Activated T-cell treated with anti-CD3 and anti-CD28 coated beads, Interleukin-2, amount 50 U/mL, for 24 hours (primary cell): ENCODE data around the gene NT5C3A.

ENCODE experiments used
- DNase-seq: peaks from one replicate; pipeline ENCODE4 v3.0.0-alpha.2; 2020
- H3K27ac Mint-ChIP-seq: 2 replicates; pipeline ENCODE4 v1.8.0; 2020; ENCODE audit warnings: mild to moderate bottlenecking, mixed read lengths
- H3K27me3 Mint-ChIP-seq: 2 replicates; pipeline ENCODE4 v1.8.0; 2020; ENCODE audit warnings: mixed read lengths
- H3K36me3 Mint-ChIP-seq: 2 replicates; pipeline ENCODE4 v1.8.0; 2020; ENCODE audit warnings: low read depth, mixed read lengths
- H3K4me1 Mint-ChIP-seq: 2 replicates; pipeline ENCODE4 v1.8.0; 2020; ENCODE audit warnings: low read depth, mixed read lengths
- H3K4me3 Mint-ChIP-seq: 2 replicates; pipeline ENCODE4 v1.8.0; 2020; ENCODE audit warnings: mild to moderate bottlenecking, moderate library complexity, mixed read lengths
- H3K9me3 Mint-ChIP-seq: 2 replicates; pipeline ENCODE4 v1.8.0; 2020; ENCODE audit warnings: mixed read lengths

Gene NT5C3A

GRCh38 chr7:33061282-33061937 is 1.2 kb downstream of the NT5C3A start:
- Mint-ChIP-seq H3K4me1 (peaks cover 42% of the 10 kb centered on the region), H3K27ac (peak overlapping the region; percentile 90), H3K9me3 (peaks cover 7% of the 10 kb centered on the region), H3K27me3 (no peaks in the 10 kb centered on the region), H3K4me3 (peak overlapping the region; percentile 94), H3K36me3 (peaks cover 48% of the 10 kb centered on the region)
- DNase-seq: no peak

- Mint-ChIP-seq H3K27me3 (no peaks in the 10 kb centered on the region), H3K4me3 (no peak overlapping the region), H3K27ac (peak overlapping the region; percentile 5), H3K4me1 (peaks cover 56% of the 10 kb centered on the region), H3K9me3 (no peaks in the 10 kb centered on the region), H3K36me3 (peaks cover 62% of the 10 kb centered on the region)
- no peak for DNase-seq
These were observed 2.9 kb downstream of the NT5C3A start for GRCh38 chr7:33059635-33060034.

GRCh38 chr7:33055158-33055557 is 7.4 kb downstream of the NT5C3A start:
- peaks cover 57% of the 10 kb centered on the region for H3K36me3 Mint-ChIP-seq
- H3K9me3 Mint-ChIP-seq: no peaks in the 10 kb centered on the region
- peaks cover 72% of the 10 kb centered on the region for H3K4me1 Mint-ChIP-seq
- peak overlapping the region; percentile 83 for H3K27ac Mint-ChIP-seq
- no peaks in the 10 kb centered on the region for H3K27me3 Mint-ChIP-seq
- DNase-seq: no peak
- no peak overlapping the region for H3K4me3 Mint-ChIP-seq

GRCh38 chr7:33054261-33054964 is 8.2 kb downstream of the NT5C3A start:
- no peaks in the 10 kb centered on the region for H3K27me3 Mint-ChIP-seq
- peak overlapping the region; percentile 83 for H3K27ac Mint-ChIP-seq
- no peak overlapping the region for H3K4me3 Mint-ChIP-seq
- H3K4me1 Mint-ChIP-seq: peaks cover 67% of the 10 kb centered on the region
- DNase-seq: no peak
- H3K9me3 Mint-ChIP-seq: no peaks in the 10 kb centered on the region
- H3K36me3 Mint-ChIP-seq: peaks cover 52% of the 10 kb centered on the region

GRCh38 chr7:33053721-33054120 is 8.9 kb downstream of the NT5C3A start:
- DNase-seq: no peak
- no peak overlapping the region for H3K4me3 Mint-ChIP-seq
- peaks cover 64% of the 10 kb centered on the region for H3K4me1 Mint-ChIP-seq
- peak overlapping the region; percentile 83 for H3K27ac Mint-ChIP-seq
- H3K9me3 Mint-ChIP-seq: no peaks in the 10 kb centered on the region
- H3K27me3 Mint-ChIP-seq: no peaks in the 10 kb centered on the region
- H3K36me3 Mint-ChIP-seq: peaks cover 46% of the 10 kb centered on the region

- Mint-ChIP-seq H3K27ac (no peak overlapping the region), H3K9me3 (no peaks in the 10 kb centered on the region), H3K27me3 (no peaks in the 10 kb centered on the region), H3K36me3 (peaks cover 25% of the 10 kb centered on the region), H3K4me3 (no peak overlapping the region), H3K4me1 (peaks cover 62% of the 10 kb centered on the region)
- no peak for DNase-seq
These were observed 11.8 kb downstream of the NT5C3A start for GRCh38 chr7:33050535-33051318.

DNA sequence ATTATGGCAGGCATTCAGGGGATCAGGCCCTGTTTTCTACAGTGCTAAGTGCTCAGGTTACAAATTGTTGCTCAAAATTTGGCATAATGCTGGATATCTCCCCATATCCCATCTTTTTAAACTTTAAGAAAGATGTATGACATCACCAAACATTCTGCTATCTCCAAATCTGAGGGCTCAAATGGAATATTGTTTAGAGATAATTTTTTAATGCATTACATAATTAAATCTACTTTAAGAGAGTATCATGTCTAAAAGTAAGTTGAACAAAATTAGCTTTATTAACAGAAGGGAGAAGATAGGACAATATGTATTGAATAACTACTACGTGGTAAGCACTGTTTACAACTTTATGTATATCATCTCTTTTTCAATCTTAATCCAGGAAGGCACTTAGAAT is 13.9 kb downstream of the NT5C3A start:
- no peak for DNase-seq
- Mint-ChIP-seq H3K4me1 (peaks cover 58% of the 10 kb centered on the region), H3K27me3 (no peaks in the 10 kb centered on the region), H3K9me3 (no peaks in the 10 kb centered on the region), H3K27ac (no peak overlapping the region), H3K36me3 (peaks cover 15% of the 10 kb centered on the region), H3K4me3 (no peak overlapping the region)

DNA sequence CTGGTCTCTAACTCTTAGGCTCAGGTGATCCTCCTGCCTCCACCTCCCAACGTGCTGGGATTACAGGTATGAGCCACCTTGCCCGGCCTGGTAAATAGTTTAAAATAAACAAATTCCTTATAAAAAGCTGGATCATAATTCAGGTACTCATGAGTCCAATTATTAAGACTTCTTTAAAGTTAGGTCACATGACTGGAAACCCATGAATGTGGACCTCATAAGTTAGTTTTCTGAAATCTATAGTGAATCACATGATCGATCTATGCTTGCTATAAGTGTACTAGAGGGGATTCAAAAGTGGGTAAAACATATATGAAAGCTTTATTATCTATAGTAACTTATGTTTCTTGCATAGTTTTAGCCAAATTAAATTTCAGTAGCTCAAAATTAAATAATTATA is 14.3 kb downstream of the NT5C3A start:
- Mint-ChIP-seq H3K4me3 (no peak overlapping the region), H3K4me1 (peaks cover 59% of the 10 kb centered on the region), H3K9me3 (no peaks in the 10 kb centered on the region), H3K27me3 (no peaks in the 10 kb centered on the region), H3K36me3 (peaks cover 13% of the 10 kb centered on the region), H3K27ac (no peak overlapping the region)
- DNase-seq: no peak

- Mint-ChIP-seq H3K9me3 (no peaks in the 10 kb centered on the region), H3K4me1 (peaks cover 54% of the 10 kb centered on the region), H3K27ac (no peak overlapping the region), H3K36me3 (peaks cover 6% of the 10 kb centered on the region), H3K27me3 (no peaks in the 10 kb centered on the region), H3K4me3 (no peak overlapping the region)
- DNase-seq: no peak
These were observed 17.6 kb downstream of the NT5C3A start for GRCh38 chr7:33044986-33045385.

DNA sequence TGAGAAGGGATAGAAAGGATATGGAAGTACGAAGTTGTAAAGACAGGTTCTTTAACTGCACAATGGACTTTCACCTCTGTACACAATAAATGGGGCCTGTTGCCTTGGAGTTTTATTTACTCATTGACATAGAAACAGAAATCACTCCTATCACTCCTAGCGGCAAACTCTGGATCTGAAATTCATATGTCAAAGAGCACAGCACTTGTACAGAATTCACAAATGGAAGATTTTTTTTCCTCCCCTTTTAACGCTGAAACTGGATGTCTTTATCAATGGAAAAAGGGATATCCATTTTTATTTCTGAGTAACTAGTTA is 18.2 kb downstream of the NT5C3A start:
- no peak overlapping the region for H3K4me3 Mint-ChIP-seq
- no peak for DNase-seq
- no peaks in the 10 kb centered on the region for H3K27me3 Mint-ChIP-seq
- peaks cover 60% of the 10 kb centered on the region for H3K4me1 Mint-ChIP-seq
- H3K36me3 Mint-ChIP-seq: peaks cover 6% of the 10 kb centered on the region
- no peak overlapping the region for H3K27ac Mint-ChIP-seq
- H3K9me3 Mint-ChIP-seq: no peaks in the 10 kb centered on the region

- peaks cover 6% of the 10 kb centered on the region for H3K36me3 Mint-ChIP-seq
- no peaks in the 10 kb centered on the region for H3K27me3 Mint-ChIP-seq
- no peak for DNase-seq
- H3K9me3 Mint-ChIP-seq: no peaks in the 10 kb centered on the region
- H3K27ac Mint-ChIP-seq: peak overlapping the region; percentile 38
- H3K4me1 Mint-ChIP-seq: peaks cover 62% of the 10 kb centered on the region
- no peak overlapping the region for H3K4me3 Mint-ChIP-seq
These were observed 18.8 kb downstream of the NT5C3A start for GRCh38 chr7:33043501-33044400.

- H3K9me3 Mint-ChIP-seq: no peaks in the 10 kb centered on the region
- no peaks in the 10 kb centered on the region for H3K27me3 Mint-ChIP-seq
- H3K36me3 Mint-ChIP-seq: peaks cover 8% of the 10 kb centered on the region
- no peak overlapping the region for H3K4me3 Mint-ChIP-seq
- no peak for DNase-seq
- no peak overlapping the region for H3K27ac Mint-ChIP-seq
- peaks cover 68% of the 10 kb centered on the region for H3K4me1 Mint-ChIP-seq
These were observed 20.7 kb downstream of the NT5C3A start for GRCh38 chr7:33041631-33042428.

- H3K9me3 Mint-ChIP-seq: no peaks in the 10 kb centered on the region
- H3K27ac Mint-ChIP-seq: peak overlapping the region; percentile 91
- H3K4me3 Mint-ChIP-seq: peak overlapping the region; percentile 67
- peaks cover 9% of the 10 kb centered on the region for H3K36me3 Mint-ChIP-seq
- peaks cover 70% of the 10 kb centered on the region for H3K4me1 Mint-ChIP-seq
- H3K27me3 Mint-ChIP-seq: no peaks in the 10 kb centered on the region
- no peak for DNase-seq
These were observed 21.6 kb downstream of the NT5C3A start for GRCh38 chr7:33040803-33041516.
